Activated CD4-positive, CD25-positive, alpha-beta regulatory T cell treated with anti-CD3 and anti-CD28 coated beads, Interleukin-2, amount 50 U/mL, for 24 hours (primary cell): ENCODE results near the gene RAMP3.
"Not testable (repeated sequence)": the region's sequence is repeated elsewhere in the genome, so short reads cannot be mapped to it uniquely, and the experiment has no call there.

ENCODE experiments used
- ATAC-seq, 2 donors: fragments of 150-1000 bp; cut with Tn5 transposase; one replicate each; pipeline ENCODE4 v1.10.0; 2021; ENCODE audit warnings: mild to moderate bottlenecking in 1 of 2, moderate library complexity in 1 of 2

Gene RAMP3

DNA sequence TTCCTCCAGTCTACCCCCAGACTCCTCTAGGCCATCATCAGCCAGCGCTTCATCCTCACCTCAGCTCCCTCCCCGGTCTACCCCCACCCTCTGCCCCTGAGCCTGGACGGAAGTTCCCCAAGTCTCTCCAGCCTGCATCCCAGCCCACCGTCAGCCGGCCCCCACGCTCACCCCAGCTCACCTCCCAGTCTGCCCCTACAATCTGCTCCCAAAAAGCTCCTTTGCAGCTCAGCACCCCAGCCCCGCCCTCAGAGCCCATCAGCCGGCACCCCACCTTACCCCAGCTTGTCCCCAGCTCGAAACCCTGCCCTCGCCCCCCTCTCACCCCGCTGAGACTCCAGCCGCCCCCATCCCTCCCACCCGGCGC, 322 bp upstream of the RAMP3 start:
- ATAC-seq: no peak

GRCh38 chr7:45158471-45158870, 880 bp downstream of the RAMP3 start:
- no peak for ATAC-seq

- no peak for ATAC-seq
Observed at GRCh38 chr7:45159296-45159695, 1.7 kb downstream of the RAMP3 start.

GRCh38 chr7:45160417-45160881, 2.9 kb downstream of the RAMP3 start:
- no peak for ATAC-seq

DNA sequence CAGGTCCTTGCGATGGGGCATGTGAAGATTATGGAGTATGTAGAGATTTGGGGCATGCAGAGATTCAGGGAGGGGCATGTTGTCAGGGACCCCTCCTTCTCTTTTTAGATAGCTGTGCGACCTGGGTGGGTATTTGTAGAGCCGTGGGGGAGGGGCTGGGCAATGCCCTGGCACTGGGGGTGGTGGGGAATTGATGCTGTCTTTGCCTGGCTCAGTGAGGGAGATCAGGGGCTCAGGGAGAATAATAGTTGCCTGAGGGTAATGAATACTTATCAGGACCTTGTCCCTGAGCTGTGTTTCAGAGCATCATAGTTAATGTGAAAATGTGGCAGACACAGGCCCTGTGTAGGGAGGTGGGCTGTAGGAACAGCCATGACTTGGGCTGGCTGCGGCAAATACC, 3.5 kb downstream of the RAMP3 start:
- no peak for ATAC-seq

- no peak for ATAC-seq
Observed at GRCh38 chr7:45161842-45162241, 4.3 kb downstream of the RAMP3 start.

- no peak for ATAC-seq
Observed at GRCh38 chr7:45162311-45162845, 4.8 kb downstream of the RAMP3 start.

GRCh38 chr7:45162943-45163691, 5.5 kb downstream of the RAMP3 start:
- no peak for ATAC-seq

GRCh38 chr7:45163692-45164052, 6.1 kb downstream of the RAMP3 start:
- no peak for ATAC-seq

DNA sequence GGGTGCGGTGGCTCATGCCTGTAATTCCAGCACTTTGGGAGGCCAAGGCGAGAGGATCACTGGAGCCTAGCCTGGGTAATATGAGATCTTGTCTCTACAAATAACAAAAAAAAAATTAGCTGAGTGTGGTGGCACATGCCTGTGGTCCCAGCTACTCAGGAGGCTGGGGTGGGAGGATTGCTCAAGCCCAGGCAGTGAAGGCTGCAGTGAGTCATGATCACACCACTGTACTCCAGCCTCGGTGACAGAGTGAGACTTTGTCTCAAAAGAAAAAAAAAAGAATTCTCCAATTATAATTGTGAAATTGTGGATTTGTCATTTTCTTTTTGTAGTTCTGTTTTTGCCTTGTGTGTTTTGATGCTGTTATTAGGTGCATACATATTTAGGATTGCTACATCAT, 6.7 kb downstream of the RAMP3 start:
- ATAC-seq: not testable (repeated sequence)

GRCh38 chr7:45165857-45166256, 8.3 kb downstream of the RAMP3 start:
- ATAC-seq: no peak

- no peak for ATAC-seq
Observed at GRCh38 chr7:45171946-45172345, 14.4 kb downstream of the RAMP3 start.

DNA sequence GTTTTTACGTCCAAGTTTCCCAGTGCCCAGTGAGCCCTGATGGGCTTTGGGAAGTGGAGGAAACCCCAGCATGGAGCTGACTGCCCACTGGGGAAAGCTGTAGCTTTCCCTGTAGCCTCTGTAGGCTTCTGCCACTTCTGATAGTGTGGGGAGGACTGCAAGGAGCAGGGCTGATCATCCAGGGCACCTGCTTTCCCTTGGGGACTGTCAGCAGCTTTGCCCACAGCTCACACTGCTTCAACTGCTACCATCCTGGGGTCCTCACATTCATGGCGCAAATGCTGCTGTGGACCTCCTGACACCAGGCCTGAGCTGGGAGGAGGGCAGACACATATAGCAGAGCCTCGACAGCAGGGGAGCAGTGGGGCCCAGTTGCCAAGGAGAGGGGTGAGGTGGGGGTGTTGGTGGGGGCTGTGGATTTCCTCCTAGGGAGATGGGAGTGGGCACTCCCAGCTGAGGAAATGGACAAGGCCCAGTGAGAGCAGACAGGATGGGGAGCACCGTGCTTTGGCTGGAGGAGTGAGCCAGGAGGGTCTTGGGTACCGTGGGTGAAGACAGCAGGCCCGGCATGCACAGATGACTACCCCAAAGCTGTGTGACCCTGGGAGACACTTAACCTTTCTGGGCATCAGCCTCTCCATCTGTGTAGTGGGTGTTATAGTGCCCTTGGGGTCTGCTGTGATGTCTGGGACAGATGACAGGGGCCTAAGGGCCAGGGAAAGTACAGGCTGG, 16.2 kb downstream of the RAMP3 start:
- no peak for ATAC-seq

DNA sequence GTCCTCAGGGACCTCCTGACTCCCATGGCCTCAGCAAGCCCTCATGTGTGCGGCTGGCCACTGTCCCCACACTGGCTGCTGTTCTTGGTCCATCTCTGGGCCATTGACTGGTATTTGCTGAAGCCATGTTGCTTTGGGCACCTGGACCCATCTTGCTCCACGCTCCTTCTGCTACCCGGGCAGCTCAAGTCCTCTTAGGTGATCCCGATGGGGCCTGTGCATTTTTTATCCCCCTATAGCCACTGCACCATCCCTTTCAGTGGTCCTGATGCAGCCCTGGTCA, 16.7 kb downstream of the RAMP3 start:
- ATAC-seq: no peak

DNA sequence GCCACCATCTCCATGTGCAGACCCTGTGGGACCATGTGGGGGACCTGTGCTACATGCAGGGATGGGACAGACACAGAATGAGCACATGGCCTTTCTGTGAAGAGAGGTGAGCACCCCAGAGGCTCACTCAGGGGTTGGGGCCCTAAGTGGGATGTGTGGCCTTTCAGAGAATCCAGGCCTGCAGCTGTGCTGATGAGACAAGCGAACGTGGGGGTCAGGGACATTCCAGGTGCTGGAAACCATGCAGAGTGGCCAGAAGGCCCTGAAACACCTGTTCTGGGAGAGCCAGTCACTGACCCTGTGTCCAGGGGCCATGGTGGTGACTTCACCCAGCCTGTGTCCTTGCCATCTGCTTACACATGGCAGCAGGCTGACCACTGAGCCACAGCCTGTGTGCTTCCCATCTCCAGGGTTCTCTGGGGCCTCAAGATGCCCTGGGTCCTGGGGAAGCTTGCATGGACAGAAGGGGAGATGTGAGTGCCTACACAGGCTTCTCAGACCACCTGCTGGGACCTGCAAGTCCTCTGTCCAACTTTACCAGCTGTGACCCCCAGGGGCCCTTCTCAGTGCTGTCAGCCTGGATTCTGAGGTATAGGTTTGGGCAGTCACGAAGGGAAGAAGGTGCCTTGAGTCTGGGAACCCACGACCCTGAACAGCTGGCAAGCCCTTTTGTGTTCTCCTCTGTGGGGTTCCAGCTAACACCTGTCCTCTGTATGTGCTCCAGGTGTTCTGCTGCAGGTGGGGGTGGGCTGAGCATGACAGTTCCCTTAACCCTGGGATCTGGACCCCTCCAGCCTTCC, 17.6 kb downstream of the RAMP3 start:
- ATAC-seq: no peak

- no peak for ATAC-seq
Observed at GRCh38 chr7:45176091-45176490, 18.5 kb downstream of the RAMP3 start.

GRCh38 chr7:45176886-45177731, 19.5 kb downstream of the RAMP3 start:
- ATAC-seq: no peak

GRCh38 chr7:45177801-45178200, 20.2 kb downstream of the RAMP3 start:
- no peak for ATAC-seq

DNA sequence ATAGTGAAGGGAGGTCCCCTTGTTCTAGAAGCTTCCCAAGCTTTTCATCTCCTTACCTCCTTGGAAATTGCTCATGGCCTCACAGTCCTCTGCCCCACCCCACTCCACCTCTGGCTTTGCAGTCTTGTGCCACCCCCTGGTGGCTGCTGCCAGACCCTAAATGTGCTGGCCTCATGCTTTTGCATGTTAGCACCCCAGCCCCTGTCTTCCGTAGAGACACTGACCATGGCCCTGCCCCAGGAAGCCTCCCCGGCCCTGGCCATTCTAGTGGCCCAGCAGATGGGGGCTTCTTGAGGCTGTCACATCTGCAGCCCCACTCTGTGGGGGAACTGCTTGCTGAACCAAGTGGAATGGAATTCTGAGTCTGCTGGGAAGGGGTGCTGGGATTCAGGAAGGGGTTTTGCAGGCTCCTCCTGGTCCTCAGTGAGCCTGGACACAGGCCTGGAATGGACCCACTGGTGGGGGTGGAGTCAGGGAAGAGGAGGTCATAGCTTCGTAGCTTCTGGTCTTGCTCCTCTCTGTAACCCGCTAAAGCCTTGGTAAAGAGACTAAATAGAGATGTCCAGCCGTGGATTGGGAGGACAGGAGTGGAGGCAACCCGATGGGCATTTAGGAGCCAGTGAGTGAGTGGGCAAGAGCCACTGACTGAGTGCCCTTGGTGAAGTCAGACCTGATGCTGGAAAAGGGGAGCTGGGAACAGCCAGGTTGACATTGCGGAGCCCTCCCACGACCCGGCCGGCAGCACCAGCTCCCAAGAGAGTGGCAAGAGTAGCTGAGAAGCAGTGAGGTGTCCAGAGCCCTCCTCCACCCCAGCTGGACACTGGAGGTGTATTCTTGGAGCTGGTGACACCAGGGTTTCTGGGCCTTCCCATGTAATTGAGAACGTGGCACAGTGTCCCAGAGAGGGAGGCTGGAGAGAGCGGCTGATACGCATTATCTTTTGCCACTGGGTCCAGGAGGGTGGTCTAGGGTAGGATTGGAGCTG, 20.9 kb downstream of the RAMP3 start:
- ATAC-seq: no peak

- no peak for ATAC-seq
Observed at GRCh38 chr7:45179666-45180065, 22.1 kb downstream of the RAMP3 start.
